GM12865 (cell line): ENCODE data around the gene EMILIN1.
"Not testable (repeated sequence)": the region's sequence is repeated elsewhere in the genome, so short reads cannot be mapped to it uniquely, and the experiment has no call there.

ENCODE experiments used
- DNase-seq: peaks from one replicate; pipeline ENCODE4 v3.0.0; 2010; ENCODE audit warnings: low read depth
- H3K4me3 ChIP-seq: 2 replicates; pipeline ENCODE4 v1.5.1; 2011; ENCODE audit warnings: mild to moderate bottlenecking, low read depth, low read length, control low read depth
- TF ChIP-seq, protein P1 (sequence below): IDR thresholded peaks from 2 replicates; pipeline ENCODE4 v1.5.1; 2011; ENCODE audit warnings: low read length, control low read depth, low read depth, inconsistent platforms; ENCODE audit not compliant: insufficient read depth; ENCODE audit errors: missing control alignments

The EMILIN1 gene

DNA sequence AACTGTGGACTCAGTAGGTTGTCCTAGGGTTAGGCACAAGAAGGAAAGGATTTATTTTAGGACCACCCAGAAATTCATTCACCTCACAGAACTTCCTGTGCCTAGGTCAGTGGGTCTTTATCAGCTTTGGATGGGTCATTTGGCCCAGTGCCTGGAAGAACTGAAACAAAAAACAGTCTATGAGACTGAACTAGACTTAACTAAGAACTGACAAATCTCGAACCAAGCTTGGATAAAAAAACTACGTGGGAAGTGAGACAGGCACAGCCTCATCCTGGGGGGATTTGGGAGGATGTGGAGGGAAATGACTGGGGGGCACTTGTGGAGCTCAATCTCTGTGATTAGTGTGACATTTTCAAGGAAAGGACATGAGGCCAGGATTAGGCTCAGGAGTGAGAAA is 4.6 kb upstream of the EMILIN1 start:
- no peak for DNase-seq
- no peak overlapping the region for H3K4me3 ChIP-seq
- TF ChIP-seq, protein P1, sequence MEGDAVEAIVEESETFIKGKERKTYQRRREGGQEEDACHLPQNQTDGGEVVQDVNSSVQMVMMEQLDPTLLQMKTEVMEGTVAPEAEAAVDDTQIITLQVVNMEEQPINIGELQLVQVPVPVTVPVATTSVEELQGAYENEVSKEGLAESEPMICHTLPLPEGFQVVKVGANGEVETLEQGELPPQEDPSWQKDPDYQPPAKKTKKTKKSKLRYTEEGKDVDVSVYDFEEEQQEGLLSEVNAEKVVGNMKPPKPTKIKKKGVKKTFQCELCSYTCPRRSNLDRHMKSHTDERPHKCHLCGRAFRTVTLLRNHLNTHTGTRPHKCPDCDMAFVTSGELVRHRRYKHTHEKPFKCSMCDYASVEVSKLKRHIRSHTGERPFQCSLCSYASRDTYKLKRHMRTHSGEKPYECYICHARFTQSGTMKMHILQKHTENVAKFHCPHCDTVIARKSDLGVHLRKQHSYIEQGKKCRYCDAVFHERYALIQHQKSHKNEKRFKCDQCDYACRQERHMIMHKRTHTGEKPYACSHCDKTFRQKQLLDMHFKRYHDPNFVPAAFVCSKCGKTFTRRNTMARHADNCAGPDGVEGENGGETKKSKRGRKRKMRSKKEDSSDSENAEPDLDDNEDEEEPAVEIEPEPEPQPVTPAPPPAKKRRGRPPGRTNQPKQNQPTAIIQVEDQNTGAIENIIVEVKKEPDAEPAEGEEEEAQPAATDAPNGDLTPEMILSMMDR, result no peak

DNA sequence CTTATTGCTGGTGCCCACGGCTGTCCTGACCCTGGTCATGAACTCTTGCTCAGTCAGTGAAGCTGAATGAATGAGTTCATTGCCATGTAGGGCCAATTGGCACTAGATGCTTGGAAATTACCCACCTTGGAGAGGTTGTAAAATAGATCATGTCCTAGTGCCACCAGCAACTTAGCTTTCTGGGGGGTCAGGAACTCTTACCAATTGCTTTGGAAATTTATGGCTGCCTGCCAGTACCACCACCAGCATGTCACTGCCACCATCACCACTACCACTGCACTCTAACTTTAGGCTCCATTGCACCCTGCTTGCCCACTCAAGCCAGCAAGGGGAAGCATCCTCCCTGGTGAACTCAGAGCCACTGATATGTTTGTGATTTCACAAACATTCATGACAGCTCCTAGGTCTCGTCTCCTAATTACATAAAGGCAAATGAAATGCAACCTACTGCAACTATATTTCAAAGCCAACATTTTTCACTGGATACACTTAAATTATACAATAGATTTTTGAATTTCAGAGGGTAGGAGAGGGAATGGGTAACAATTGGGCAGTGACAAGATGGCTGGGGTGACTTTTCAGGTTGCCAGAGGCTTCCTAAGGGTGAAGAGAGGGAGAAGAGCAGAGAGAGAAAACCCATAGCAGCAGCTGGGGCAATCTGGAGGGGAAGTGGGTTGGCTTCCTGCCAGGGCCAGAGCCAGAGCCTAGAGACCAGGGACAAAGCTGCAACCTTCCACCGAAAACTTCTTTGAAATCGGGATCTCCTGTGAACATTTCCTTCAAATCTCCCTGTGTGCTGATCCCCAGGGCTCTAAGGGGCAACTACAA is 3.5 kb upstream of the EMILIN1 start:
- DNase-seq, result peak; percentile 82
- TF ChIP-seq, protein P1, result no peak
- no peak overlapping the region for H3K4me3 ChIP-seq

DNA sequence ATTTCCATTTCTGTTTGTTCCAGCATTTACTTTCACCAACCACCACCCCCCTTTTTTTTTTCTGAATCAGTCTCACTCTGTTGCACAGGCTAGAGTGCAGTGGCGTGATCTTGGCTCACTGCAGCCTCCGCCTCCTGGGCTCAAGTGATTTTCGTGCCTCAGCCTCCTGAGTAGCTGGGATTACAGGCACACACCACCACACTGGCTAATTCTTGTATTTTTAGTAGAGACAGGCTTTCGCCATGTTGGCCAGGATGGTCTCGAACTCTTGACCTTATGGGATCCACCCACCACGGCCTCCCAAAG is 2.9 kb upstream of the EMILIN1 start:
- H3K4me3 ChIP-seq, DNase-seq: not testable (repeated sequence)

DNA sequence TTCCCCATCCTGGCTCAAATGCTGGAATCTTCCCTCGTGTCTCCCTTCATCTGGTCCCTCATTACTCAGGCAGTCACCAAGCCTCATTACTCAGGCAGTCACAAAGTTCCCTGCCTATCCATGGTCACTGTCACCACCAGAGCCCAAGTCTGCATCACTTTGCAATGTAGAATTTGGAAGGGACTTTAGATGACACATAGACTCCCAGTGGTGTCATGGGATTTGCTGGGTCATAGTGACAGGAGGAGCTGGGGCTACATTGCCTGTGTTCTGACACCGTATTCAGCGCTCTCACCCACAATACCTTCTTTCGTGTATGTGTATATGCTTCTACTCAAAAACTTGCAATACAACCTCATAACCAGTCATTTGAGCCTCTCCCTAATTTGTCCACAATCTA is 2.1 kb upstream of the EMILIN1 start:
- DNase-seq, result no peak
- TF ChIP-seq, protein P1, result no peak

DNA sequence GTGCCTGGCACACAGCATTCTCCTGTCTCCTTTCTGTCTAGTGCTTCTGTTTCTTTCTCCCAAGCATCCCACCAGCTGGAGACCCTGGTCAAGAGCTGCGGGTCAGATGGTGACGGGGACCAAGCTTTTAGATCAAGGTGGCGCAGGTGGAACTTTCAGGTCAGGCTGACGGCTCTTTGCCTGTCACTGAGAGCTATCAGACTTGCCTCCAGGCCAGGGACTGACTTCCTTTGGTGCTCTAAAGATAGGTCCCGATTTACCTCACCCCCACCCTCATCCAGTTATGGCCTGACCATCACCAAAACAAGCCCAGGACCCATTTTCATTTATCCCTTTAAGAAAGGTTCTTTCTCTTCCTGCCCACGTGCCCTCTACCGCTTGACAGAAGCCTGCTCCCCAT is 1.2 kb upstream of the EMILIN1 start:
- DNase-seq, result no peak
- no peak overlapping the region for H3K4me3 ChIP-seq
- TF ChIP-seq, protein P1, result no peak

More for the DNA sequence above, 2.1 kb upstream of the EMILIN1 start:
- no peak overlapping the region for H3K4me3 ChIP-seq

DNA sequence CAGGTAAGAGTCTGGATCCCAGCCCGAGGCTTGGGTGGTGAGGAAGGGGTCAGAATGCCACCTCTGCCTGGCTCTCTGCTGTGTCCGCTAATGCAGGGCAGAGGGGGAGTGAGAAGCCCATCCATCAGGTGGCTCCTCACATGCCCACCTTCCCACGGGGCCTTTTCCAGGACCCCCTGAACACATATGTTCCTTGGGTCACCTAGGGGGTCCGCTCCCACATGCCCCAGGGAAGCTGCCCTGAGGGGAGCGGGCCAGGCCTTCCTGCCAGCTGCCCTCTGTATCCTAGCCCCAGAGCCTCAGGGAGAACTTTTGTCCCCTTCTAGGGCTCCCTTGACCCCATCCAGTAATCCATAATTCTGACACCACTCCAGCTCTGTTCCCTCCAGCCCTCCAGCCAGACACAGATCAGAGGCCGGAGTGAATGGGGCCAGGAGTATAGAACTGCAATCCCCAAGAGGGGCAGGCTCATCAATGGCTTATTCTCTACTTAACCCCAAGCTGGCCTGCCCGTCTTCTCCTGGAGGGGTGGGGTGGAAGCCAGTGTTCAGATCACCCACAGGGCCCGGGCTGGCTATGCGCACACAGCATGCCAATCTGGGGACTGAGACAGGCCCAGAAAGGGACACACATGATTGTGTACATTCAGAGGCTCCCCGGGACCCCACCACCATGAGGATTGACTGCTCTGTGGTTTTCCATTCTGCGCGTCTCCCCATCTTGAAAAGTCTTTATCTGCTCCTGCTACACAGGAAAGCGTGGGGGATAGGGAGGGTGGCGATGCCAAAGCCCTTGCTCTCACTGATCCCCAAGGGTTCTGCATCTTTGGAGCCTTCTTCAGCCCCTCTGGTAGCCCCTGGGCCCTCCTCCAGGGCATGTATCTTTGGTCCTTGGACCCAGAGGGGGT is 1.1 kb downstream of the EMILIN1 start:
- TF ChIP-seq, protein P1, result no peak
- DNase-seq, result no peak
- no peak overlapping the region for H3K4me3 ChIP-seq

DNA sequence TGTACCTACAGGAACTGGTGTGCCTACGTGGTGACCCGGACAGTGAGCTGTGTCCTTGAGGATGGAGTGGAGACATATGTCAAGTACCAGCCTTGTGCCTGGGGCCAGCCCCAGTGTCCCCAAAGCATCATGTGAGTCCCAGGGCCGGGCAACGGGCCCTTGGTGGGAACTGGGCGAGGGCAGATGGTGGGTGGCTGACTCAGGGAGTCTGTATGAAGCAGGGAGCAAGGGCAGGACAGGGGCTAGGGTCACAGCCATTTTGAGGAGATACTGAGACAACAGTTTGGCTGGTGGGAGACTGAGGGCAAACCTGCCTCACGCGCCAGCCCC is 1.7 kb downstream of the EMILIN1 start:
- H3K4me3 ChIP-seq, result no peak overlapping the region
- DNase-seq, result no peak
- TF ChIP-seq, protein P1, result no peak
